Measurements from ENCODE around the gene LTC4S.

LTC4S gene

DNA sequence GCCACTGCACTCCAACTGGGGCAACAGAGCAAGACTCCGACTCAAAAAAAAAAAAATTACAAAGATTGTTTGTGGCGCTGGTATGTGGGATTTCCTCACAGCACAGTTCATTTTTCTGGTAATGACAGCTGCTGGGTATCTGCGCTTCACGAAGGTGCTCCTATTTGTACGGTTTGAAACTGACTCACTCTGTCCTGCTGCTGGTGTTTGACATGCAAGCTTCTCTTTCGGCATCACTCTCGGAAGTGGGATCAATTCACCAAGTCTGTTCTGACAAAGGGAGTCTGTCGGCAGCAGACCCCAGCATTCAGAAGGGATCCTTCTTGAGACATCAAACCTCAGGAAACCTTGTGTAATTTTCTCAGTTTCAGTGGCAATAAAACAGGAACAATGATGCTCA lies 34.8 kb upstream of the LTC4S start:
- no peak overlapping the region for H3K4me3 ChIP-seq (replicated peaks; ENCODE audit: low read depth, low read length)
- TF ChIP-seq, protein P1, sequence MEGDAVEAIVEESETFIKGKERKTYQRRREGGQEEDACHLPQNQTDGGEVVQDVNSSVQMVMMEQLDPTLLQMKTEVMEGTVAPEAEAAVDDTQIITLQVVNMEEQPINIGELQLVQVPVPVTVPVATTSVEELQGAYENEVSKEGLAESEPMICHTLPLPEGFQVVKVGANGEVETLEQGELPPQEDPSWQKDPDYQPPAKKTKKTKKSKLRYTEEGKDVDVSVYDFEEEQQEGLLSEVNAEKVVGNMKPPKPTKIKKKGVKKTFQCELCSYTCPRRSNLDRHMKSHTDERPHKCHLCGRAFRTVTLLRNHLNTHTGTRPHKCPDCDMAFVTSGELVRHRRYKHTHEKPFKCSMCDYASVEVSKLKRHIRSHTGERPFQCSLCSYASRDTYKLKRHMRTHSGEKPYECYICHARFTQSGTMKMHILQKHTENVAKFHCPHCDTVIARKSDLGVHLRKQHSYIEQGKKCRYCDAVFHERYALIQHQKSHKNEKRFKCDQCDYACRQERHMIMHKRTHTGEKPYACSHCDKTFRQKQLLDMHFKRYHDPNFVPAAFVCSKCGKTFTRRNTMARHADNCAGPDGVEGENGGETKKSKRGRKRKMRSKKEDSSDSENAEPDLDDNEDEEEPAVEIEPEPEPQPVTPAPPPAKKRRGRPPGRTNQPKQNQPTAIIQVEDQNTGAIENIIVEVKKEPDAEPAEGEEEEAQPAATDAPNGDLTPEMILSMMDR (IDR thresholded peaks at IDR 0.05; ENCODE audit: low read depth, low read length, missing control alignments): no peak
- no peak for DNase-seq (ENCODE audit: extremely low read depth, low read depth)

DNA sequence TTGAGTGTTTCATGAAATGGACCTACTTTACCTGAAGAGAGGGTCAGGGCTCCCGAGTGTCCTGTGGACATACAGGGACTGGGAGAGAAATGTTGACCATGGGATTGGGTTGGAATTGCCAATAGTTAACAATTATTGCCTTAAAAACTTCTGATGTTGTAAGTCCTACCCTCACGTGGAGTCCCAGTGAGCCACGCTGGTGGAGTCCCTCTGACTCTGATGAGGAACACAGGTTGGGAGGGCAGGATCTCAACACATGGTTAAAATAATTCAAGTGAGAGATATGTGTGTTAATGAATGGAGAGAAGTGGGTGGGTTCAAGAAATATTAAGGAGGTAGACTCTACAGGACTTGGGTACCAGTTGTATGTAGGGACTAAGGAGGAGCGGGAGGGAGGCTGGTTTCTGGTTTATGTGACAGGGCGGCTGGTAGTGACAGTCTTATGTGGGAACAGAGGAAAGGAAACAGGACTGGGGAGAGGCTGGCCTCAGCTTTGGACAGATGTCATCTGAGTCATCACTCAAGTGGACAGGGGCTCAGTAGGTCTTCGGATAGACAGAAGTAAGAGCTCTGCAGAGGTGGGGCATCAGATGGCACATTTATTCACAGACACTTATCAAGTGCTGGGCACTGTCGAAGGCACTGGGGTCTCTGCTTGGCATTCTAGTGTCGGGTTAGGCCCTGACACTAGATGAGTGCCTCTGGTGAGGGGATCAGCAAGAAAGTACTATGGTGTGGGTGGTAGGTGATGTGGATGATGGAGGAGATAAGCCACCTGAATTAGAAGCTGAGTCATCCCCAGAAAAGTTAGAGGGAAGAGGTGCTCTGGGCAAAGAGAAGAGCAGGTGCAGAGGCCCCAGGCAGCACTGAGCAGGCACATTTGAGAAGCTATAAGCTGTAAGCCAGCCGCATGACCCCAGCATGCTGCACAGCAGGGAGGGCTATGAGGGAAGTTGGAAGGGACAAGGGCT lies 33.9 kb upstream of the LTC4S start:
- TF ChIP-seq, protein P1 (IDR thresholded peaks at IDR 0.05; ENCODE audit: low read depth, low read length, missing control alignments): no peak
- DNase-seq (ENCODE audit: extremely low read depth, low read depth): no peak
- no peak overlapping the region for H3K4me3 ChIP-seq (replicated peaks; ENCODE audit: low read depth, low read length)

DNA sequence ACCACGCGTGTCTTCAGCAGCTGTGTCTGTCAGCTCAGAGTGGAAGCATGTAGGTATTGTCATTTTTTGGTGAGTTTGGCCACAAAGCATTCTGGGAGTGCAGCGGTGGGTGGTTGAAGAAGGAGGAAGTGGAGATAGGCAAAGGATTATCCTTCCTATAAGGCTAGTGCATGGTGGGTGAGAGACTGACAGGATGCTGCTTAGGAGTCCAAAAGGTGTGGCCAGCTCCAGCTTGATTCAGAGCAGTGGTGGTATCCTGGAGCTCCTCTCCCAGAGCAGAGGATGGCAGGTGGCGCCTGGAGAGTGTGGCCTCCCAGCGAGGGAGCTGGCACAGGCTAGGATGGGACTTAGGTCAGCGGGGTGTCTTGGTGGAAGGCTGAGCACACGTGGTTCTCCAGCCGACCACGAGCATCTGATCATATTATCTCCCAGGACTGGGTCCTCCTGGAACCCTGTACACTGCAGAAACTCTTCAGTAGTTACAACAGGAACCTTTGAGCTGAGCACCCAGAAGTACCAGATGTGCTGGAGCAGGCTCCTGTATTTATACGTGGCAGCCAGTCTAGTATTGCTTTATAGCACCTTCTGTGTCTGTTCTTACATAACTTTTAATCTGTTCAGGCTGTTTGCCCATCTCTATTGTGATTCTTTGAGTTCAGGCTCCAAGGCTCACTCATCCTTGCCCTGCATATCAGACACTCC lies 31.6 kb upstream of the LTC4S start:
- TF ChIP-seq, protein P1 (IDR thresholded peaks at IDR 0.05; ENCODE audit: low read depth, low read length, missing control alignments): no peak
- H3K4me3 ChIP-seq (replicated peaks; ENCODE audit: low read depth, low read length): no peak overlapping the region
- no peak for DNase-seq (ENCODE audit: extremely low read depth, low read depth)

DNA sequence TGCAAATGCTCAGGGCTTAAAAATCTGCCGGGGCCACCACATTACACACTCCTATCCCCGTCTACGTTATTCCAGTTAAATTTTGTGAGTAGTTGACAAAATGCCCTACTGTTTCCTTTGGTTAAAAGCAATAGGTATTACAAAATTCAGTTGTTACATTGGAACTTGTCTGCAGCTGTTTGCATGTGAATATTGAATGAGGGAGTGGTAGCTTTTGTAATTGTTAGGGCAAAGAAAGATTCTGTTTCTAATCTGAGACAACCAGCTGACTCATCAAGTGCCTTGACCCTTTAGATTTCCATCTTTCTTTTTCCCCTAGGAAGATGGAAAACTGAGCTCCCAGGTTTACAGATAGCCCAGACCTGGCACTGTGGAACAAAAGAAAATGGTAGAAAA lies 31.0 kb upstream of the LTC4S start:
- DNase-seq (ENCODE audit: extremely low read depth, low read depth): no peak
- H3K4me3 ChIP-seq (replicated peaks; ENCODE audit: low read depth, low read length): no peak overlapping the region
- TF ChIP-seq, protein P1 (IDR thresholded peaks at IDR 0.05; ENCODE audit: low read depth, low read length, missing control alignments): no peak

DNA sequence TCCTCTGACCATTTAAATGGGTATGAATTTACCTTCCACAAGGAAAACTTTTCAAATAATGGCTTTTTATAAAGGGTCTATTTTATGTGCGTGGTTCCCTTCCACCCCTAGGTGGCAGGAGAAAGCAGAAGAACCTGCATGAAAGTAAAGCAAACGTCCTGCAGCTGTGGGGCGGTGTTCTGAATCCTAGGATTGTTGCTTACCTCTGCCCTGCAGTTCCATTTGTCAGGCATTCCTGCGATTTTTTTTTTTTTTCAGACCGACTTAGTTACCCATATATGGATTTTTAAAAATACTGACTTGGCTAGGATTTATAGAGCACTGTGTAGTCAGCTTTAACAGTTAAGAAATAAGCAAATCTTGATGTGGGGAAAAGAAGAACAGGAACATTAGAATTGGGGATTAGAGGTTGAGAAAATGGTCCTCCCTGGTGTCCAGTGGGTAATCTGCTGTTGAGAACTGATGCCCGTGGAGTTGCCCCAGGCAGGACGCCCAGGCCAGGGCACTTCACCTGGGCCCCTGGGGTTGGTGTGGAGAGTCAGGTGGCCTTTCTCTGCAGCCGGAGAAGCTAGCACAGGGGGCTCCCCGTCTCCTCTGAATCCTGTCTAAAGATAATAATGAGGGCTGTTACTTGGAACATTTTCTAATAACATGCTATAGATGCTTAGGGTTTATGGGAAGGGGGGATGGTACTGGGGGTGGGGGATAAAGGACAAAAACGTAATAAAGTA lies 30.4 kb upstream of the LTC4S start:
- DNase-seq (ENCODE audit: extremely low read depth, low read depth): peak; percentile 64
- H3K4me3 ChIP-seq (replicated peaks; ENCODE audit: low read depth, low read length): no peak overlapping the region
- TF ChIP-seq, protein P1 (IDR thresholded peaks at IDR 0.05; ENCODE audit: low read depth, low read length, missing control alignments): peak; percentile 80

DNA sequence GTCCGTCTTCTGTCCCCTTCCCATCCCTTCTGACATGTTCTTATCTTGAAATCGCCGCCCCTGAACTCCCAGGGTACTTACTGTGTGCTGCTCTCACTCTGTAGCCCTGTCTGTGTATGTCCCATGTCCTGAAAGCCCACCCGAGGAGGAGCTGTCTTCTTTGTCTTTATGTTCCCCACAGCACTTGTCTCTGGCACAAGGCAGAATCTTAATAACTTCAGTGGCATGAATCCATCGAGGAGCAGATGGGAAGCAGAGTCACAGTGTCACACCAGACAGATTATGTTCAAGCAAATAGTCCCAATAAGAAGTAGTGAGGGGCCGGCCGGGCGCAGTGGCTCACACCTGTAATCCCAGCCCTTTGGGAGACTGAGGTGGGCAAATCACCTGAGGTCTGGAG lies 29.7 kb upstream of the LTC4S start:
- no peak for DNase-seq (ENCODE audit: extremely low read depth, low read depth)
- no peak overlapping the region for H3K4me3 ChIP-seq (replicated peaks; ENCODE audit: low read depth, low read length)
- TF ChIP-seq, protein P1 (IDR thresholded peaks at IDR 0.05; ENCODE audit: low read depth, low read length, missing control alignments): no peak
